K562 (cell line): ENCODE measurements around the gene TRIO. TPM values are rescaled to one million over a fixed set of nuclear protein-coding genes. Genes with fewer than 3 reads are reported as not detected.

Source experiments
- ATAC-seq: fragments of 200-7000 bp; cut with Tn5 transposase; 3 replicates; pipeline ENCODE4 v1.9.1; 2020; ENCODE audit warnings: moderate library complexity
- BruUV-seq: library from RNA; stranded (reverse); fragments of 400-500 nt; replicated peaks from 2 replicates; lab custom pipeline; 2021; lab: Mats Ljungman, UMichigan
- CTCF ChIA-PET: fragments of 300-600 bp; formaldehyde crosslinking; extraction: SDS; loops from one replicate; lab custom pipeline; 2021; ENCODE audit warnings: low intra/inter-chr PET ratio; lab: Yijun Ruan, JAX
- POLR2A ChIA-PET: fragments of 300-600, 350-650 bp; sonication (Branson Sonifier 250); formaldehyde crosslinking; extraction: SDS; loops from one replicate; lab custom pipeline; 2021; ENCODE audit warnings: antibody characterized with exemption, inconsistent platforms; lab: Yijun Ruan, JAX
- DNase-seq, 4 experiments: peaks; one replicate each; pipeline versions ENCODE4 v3.0.0 to v3.0.0-alpha.2; 2011 to 2018; ENCODE audit warnings: low spot score in 3 of 4, mixed read lengths in 3 of 4; ENCODE audit errors: extremely low read depth in 1 of 4
- FAIRE-seq: peaks from 2 replicates; lab custom pipeline; 2011; peaks lifted over from hg19 to GRCh38; lab: Jason Lieb, UNC
- H2AFZ ChIP-seq: 2 replicates; pipeline ENCODE4 v1.6.0; 2011; ENCODE audit warnings: low read depth, low read length, control low read depth, inconsistent platforms
- H3K27ac ChIP-seq: fragments of 200-600 bp; 3 replicates; pipeline ENCODE4 v1.8.0; 2011; ENCODE audit warnings: low read depth, mild to moderate bottlenecking, control low read depth, inconsistent platforms, low read length, moderate library complexity, mixed read lengths; ENCODE audit errors: extremely low read depth
- H3K27me3 ChIP-seq, 2 experiments: fragments of 300-600 bp in 1 of 2; 2 replicates in 1 of 2; 3 replicates in 1 of 2; pipeline versions ENCODE4 v1.6.0 to v1.8.0; 2011; ENCODE audit warnings: inconsistent platforms in 2 of 2, low read length in 2 of 2, mild to moderate bottlenecking in 1 of 2, mixed read lengths in 1 of 2, moderate library complexity in 1 of 2; ENCODE audit not compliant: control insufficient read depth in 2 of 2, insufficient read depth in 2 of 2
- H3K36me3 ChIP-seq: fragments of 300-600 bp; 3 replicates; pipeline ENCODE4 v1.8.0; 2011; ENCODE audit warnings: mild to moderate bottlenecking, low read length, inconsistent platforms; ENCODE audit not compliant: control insufficient read depth, insufficient read depth
- H3K4me1 ChIP-seq, 2 experiments: fragments of 200-600 bp in 1 of 2; replicated peaks in 1 of 2; 2 replicates in 1 of 2; 3 replicates in 1 of 2; pipeline versions ENCODE4 v1.5.1 to v1.8.0; 2011; ENCODE audit warnings: inconsistent platforms in 2 of 2, low read length in 2 of 2, mild to moderate bottlenecking in 1 of 2, mixed read lengths in 1 of 2, moderate library complexity in 1 of 2; ENCODE audit not compliant: control insufficient read depth in 2 of 2, insufficient read depth in 2 of 2
- H3K4me2 ChIP-seq: 2 replicates; pipeline ENCODE4 v1.6.1; 2011; ENCODE audit warnings: low read length, control low read depth, inconsistent platforms, mixed read lengths; ENCODE audit not compliant: insufficient read depth
- H3K4me3 ChIP-seq: fragments of 200-600 bp; sonication (generic), shearing (Covaris generic); 2 replicates; pipeline ENCODE4 v1.5.1; 2016; ENCODE audit warnings: control low read depth, inconsistent platforms
- H3K79me2 ChIP-seq: fragments of 200-600 bp; 3 replicates; pipeline ENCODE4 v1.8.0; 2011; ENCODE audit warnings: low read length, inconsistent platforms; ENCODE audit not compliant: control insufficient read depth, insufficient read depth
- H3K9ac ChIP-seq, 2 experiments: 2 replicates each; pipeline versions ENCODE4 v1.6.0 to v1.6.1; 2011; ENCODE audit warnings: low read depth in 2 of 2, low read length in 2 of 2, control low read depth in 1 of 2, inconsistent platforms in 1 of 2, mild to moderate bottlenecking in 1 of 2, mixed read lengths in 1 of 2; ENCODE audit not compliant: insufficient read depth in 1 of 2
- H3K9me1 ChIP-seq: one replicate; pipeline ENCODE4 v1.6.0; 2011; ENCODE audit warnings: inconsistent platforms, mild to moderate bottlenecking, low read length, moderate library complexity; ENCODE audit not compliant: control insufficient read depth, insufficient read depth
- H3K9me3 ChIP-seq: replicated peaks from 2 replicates; pipeline ENCODE4 v1.5.1; 2011; ENCODE audit warnings: low read depth, low read length, inconsistent platforms; ENCODE audit not compliant: control insufficient read depth, insufficient read depth
- H4K20me1 ChIP-seq: replicated peaks from 2 replicates; pipeline ENCODE4 v1.6.1; 2011; ENCODE audit warnings: low read length, inconsistent platforms, mixed read lengths; ENCODE audit not compliant: control insufficient read depth, insufficient read depth
- BCL6 ChIP-seq: fragments of 250-450 bp; sonication (Bioruptor Pico); IDR thresholded peaks from 2 replicates; pipeline ENCODE4 v1.4.0; 2020
- C11orf30 ChIP-seq: fragments of 450-650 bp; IDR thresholded peaks from 2 replicates; pipeline ENCODE4 v1.6.1; 2016; ENCODE audit warnings: low read depth, mild to moderate bottlenecking
- FOXA1 ChIP-seq: fragments of 450-650 bp; IDR thresholded peaks from 2 replicates; pipeline ENCODE4 v1.6.1; 2016; ENCODE audit warnings: mild to moderate bottlenecking, borderline replicate concordance
- KLF6 ChIP-seq: fragments of 250-450 bp; sonication (Bioruptor Pico); IDR thresholded peaks from 2 replicates; pipeline ENCODE4 v1.4.0; 2020; ENCODE audit warnings: mild to moderate bottlenecking, moderate library complexity, borderline replicate concordance
- NFE2 ChIP-seq: IDR thresholded peaks from 2 replicates; pipeline ENCODE4 v1.6.1; 2014; ENCODE audit warnings: antibody characterized with exemption, low read depth
- NFE2L1 ChIP-seq: fragments of 450-650 bp; IDR thresholded peaks from 2 replicates; pipeline ENCODE4 v1.6.1; 2016; ENCODE audit warnings: missing genetic modification characterization, low read depth, mild to moderate bottlenecking, missing compliant biosample characterization, moderate library complexity, borderline replicate concordance
- OTX1 ChIP-seq: fragments of 450-650 bp; formaldehyde crosslinking; IDR thresholded peaks from 2 replicates; pipeline ENCODE4 v1.4.0; 2022; ENCODE audit warnings: mild to moderate bottlenecking
- ZBTB8A ChIP-seq: fragments of 450-650 bp; IDR thresholded peaks from 2 replicates; pipeline ENCODE4 v1.6.1; 2018; ENCODE audit warnings: mild to moderate bottlenecking, moderate library complexity; ENCODE audit not compliant: partially characterized antibody
- ZFP30 ChIP-seq: fragments of 250-450 bp; sonication (Bioruptor Pico); IDR thresholded peaks from 2 replicates; pipeline ENCODE4 v1.8.0; 2022; ENCODE audit warnings: moderate library complexity, mild to moderate bottlenecking, inconsistent platforms, borderline replicate concordance
- ZNF699 ChIP-seq: fragments of 250-450 bp; sonication (Bioruptor Pico); IDR thresholded peaks from 2 replicates; pipeline ENCODE4 v1.8.0; 2021; ENCODE audit warnings: mild to moderate bottlenecking, moderate library complexity; ENCODE audit not compliant: insufficient replicate concordance
- ZNF778 ChIP-seq: fragments of 450-650 bp; formaldehyde crosslinking; IDR thresholded peaks from 2 replicates; pipeline ENCODE4 v1.4.0; 2020; ENCODE audit warnings: mild to moderate bottlenecking, moderate library complexity
- WGBS: fragments of 100-300 bp; shearing (Covaris generic); methylation state at CpG from one replicate; pipeline ENCODE4 v1.1.6; 2016; ENCODE audit warnings: low coverage, mixed read lengths; ENCODE audit not compliant: insufficient coverage; ENCODE audit errors: missing lambda C conversion rate; 5-methylcytosine and 5-hydroxymethylcytosine counted together
- in situ Hi-C: fragments of 300-500 bp; cut with MboI; formaldehyde crosslinking; loops from 4 replicates; pipeline ENCODE4 v1.15.0; 2018; ENCODE audit warnings: inconsistent platforms, mixed read lengths
- intact Hi-C: fragments of 100-400 bp; cut with micrococcal nuclease; formaldehyde crosslinking; loops from 2 replicates; pipeline ENCODE4 v1.14.2; 2022
- polyA plus RNA-seq, 8 experiments: library from polyadenylated mRNA; depleted of rRNA in 4 of 8; stranded (reverse) in 5 of 8; unstranded in 3 of 8; fragments of >200 nt; fragmentation: Nextera tagmentation in 2 of 8; fragmentation: Illumina TruSeq in 1 of 8; extraction: Ambion mirVana in 2 of 8; extraction: Trizol in 1 of 8; gene quantifications; 2 replicates each; pipeline versions ENCODE4 v1.2.1 to v1.2.3, GENCODE V29; 2011 to 2014; ENCODE audit warnings: inconsistent platforms in 1 of 8, missing spikeins in 1 of 8
- total RNA-seq, 7 experiments: library from RNA; depleted of rRNA in 6 of 7; stranded (reverse); fragments of >200 nt in 6 of 7; fragmentation: Illumina TruSeq in 2 of 7; extraction: Trizol in 2 of 7; gene quantifications; 2 replicates each; pipeline versions ENCODE4 v1.2.1 to v1.2.3, GENCODE V29; 2011 to 2021; ENCODE audit warnings: low replicate concordance in 1 of 7

The TRIO gene
- total and polyA plus RNA-seq, 9 of the 15 experiments (the other 6 are each of a cell fraction or from before 2014, with no cell fraction given) = 0.24 to 5.0 (median 1.1) TPM

DNA sequence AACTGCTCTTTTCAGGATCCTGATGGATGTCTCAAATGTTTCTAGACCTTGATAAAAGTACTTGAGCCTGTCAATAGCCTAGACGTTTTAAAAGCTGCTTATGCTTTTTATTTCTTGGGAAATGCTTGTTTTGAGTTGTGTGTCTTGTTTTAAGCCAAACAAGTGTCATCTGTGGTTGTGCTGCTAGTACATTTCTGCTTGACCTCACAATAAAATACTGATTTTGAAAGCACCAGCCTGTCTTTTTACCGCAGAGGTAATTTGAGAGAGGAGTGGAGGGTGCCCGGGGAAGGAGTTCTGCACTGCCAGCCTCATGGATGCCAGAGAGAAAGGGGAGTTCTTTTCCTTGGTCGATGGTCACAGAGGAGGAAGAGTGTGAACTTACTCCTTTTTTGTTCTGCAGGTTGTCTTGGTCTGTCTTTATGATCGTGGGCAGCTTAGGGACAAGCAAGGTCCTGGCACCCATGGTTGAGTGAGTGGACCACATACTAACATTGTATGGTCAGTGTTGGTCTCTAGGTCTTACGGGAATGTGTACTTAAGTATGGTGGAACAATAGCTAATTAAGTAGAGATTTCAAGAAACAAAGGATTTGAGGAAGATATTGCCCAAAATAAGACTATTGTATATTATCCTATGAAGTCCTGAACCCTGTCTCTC is 61.0 kb downstream of the TRIO start:
- no peak for FAIRE-seq
- H3K9ac ChIP-seq = no peak overlapping the region
- in situ Hi-C loops = no loop called here

More for the DNA sequence above, 61.0 kb downstream of the TRIO start:
- ATAC-seq (no peak), DNase-seq (no peak)
- Histone ChIP-seq H2AFZ (no peak overlapping the region), H3K27ac (no peak overlapping the region), H3K27me3 (peaks cover 6 to 22% of the 10 kb centered on the region in 2 experiments; a peak in 4 of 5 replicates), H3K36me3 (no peaks in the 10 kb centered on the region), H3K4me2 (no peak overlapping the region), H3K9me1 (no peaks in the 10 kb centered on the region), H4K20me1 (no peaks in the 10 kb centered on the region; the same call in 1 of the 2 replicates), H3K79me2 (no peaks in the 10 kb centered on the region), H3K9me3 (no peaks in the 10 kb centered on the region), H3K4me3 (no peak overlapping the region), H3K4me1 (no peaks in the 10 kb centered on the region)
- TF ChIP-seq KLF6 (no peak), OTX1 (CRISPR knock-in tag) (no peak), FOXA1 (no peak), ZBTB8A (no peak), NFE2L1 (tag) (no peak), ZFP30 (CRISPR knock-in tag) (no peak), ZNF699 (no peak), ZNF778 (CRISPR knock-in tag) (no peak), BCL6 (CRISPR knock-in tag) (no peak), NFE2 (no peak), C11orf30 (no peak)
- ChIA-PET POLR2A (interaction anchor here (1.1 to 1.8 kb wide), 2 partner anchors 29 to 69 kb away, joined by 3 to 4 read pairs; no protein-coding TSS in a partner anchor), CTCF (no interaction called here)
- intact Hi-C loops = no loop called here
- 0% methylated on average over 6 of the region's 6 CpGs for WGBS
- no TSS peak for BruUV-seq
